A549 (cell line): Measurements from ENCODE around the gene HCN3. TPM values are rescaled to one million over a fixed set of nuclear protein-coding genes. Genes with fewer than 3 reads are reported as not detected.
"Not testable (repeated sequence)": the region's sequence is repeated elsewhere in the genome, so short reads cannot be mapped to it uniquely, and the experiment has no call there.

ENCODE experiments used
- ATAC-seq, 2 experiments: fragments of 200-7000 bp in 1 of 2; fragments of >200 bp in 1 of 2; cut with Nextera tagmentation in 1 of 2; cut with Tn5 transposase in 1 of 2; 3 replicates each; pipeline versions ENCODE4 v1.8.0 to v1.9.1; 2018 to 2020; ENCODE audit warnings: mild to moderate bottlenecking in 1 of 2, moderate library complexity in 1 of 2
- CTCF ChIA-PET: fragments of 300-600 bp; sonication (Branson Sonifier 250); formaldehyde crosslinking; extraction: SDS; loops from one replicate; lab custom pipeline; 2021; ENCODE audit warnings: antibody characterized with exemption, inconsistent platforms; lab: Yijun Ruan, JAX
- POLR2A ChIA-PET: fragments of 350-600 bp; formaldehyde crosslinking; extraction: SDS; loops from one replicate; lab custom pipeline; 2021; ENCODE audit warnings: antibody characterized with exemption, inconsistent platforms; lab: Yijun Ruan, JAX
- DNase-seq, 2 experiments: peaks; one replicate each; pipeline versions ENCODE4 v3.0.0 to v3.0.0-alpha.2; 2011 to 2016; ENCODE audit warnings: low read depth in 1 of 2, low spot score in 1 of 2
- FAIRE-seq: peaks from 2 replicates; lab custom pipeline; 2011; peaks lifted over from hg19 to GRCh38; lab: Jason Lieb, UNC
- H3K27ac ChIP-seq, 2 experiments: fragments of >200 bp; sonication (Bioruptor Twin); formaldehyde crosslinking; 3 replicates each; pipeline ENCODE4 v1.5.1; 2016 to 2017
- H3K4me1 ChIP-seq: fragments of >200 bp; sonication (Bioruptor Twin); formaldehyde crosslinking; 3 replicates; pipeline ENCODE4 v1.6.1; 2016
- H3K4me2 ChIP-seq: fragments of >200 bp; sonication (Bioruptor Twin); formaldehyde crosslinking; 3 replicates; pipeline ENCODE4 v1.6.1; 2016
- H3K4me3 ChIP-seq: fragments of >200 bp; sonication (Bioruptor Twin); formaldehyde crosslinking; 3 replicates; pipeline ENCODE4 v1.5.1; 2016
- H3K9me3 ChIP-seq: fragments of >200 bp; sonication (Bioruptor Twin); formaldehyde crosslinking; 3 replicates; pipeline ENCODE4 v1.6.1; 2016
- ESRRA ChIP-seq: fragments of 150-350 bp; IDR thresholded peaks from 2 replicates; pipeline ENCODE4 v1.6.1; 2014; ENCODE audit warnings: mild to moderate bottlenecking, low read length, borderline replicate concordance
- FOSL2 ChIP-seq, 2 experiments: fragments of 450-650 bp in 1 of 2; fragments of >200 bp in 1 of 2; sonication (Bioruptor Twin) in 1 of 2; formaldehyde crosslinking; IDR thresholded peaks; 2 replicates each; pipeline versions ENCODE4 v1.5.0 to v1.6.1; 2016 to 2020; ENCODE audit warnings: mild to moderate bottlenecking in 1 of 2, moderate library complexity in 1 of 2
- HDAC2 ChIP-seq: fragments of 200-600 bp; sonication (generic); IDR thresholded peaks from 2 replicates; pipeline ENCODE4 v1.6.1; 2016
- HOXB13 ChIP-seq: fragments of 250-450 bp; sonication (Bioruptor Pico); IDR thresholded peaks from 2 replicates; pipeline ENCODE4 v1.5.0; 2020; ENCODE audit warnings: low read depth, mild to moderate bottlenecking, moderate library complexity
- MAZ ChIP-seq: fragments of 150-350 bp; IDR thresholded peaks from 2 replicates; pipeline ENCODE4 v1.6.1; 2014; ENCODE audit warnings: antibody characterized with exemption, low read depth, low read length, borderline replicate concordance
- MYC ChIP-seq: IDR thresholded peaks from 2 replicates; pipeline ENCODE4 v1.6.1; 2012; ENCODE audit warnings: mild to moderate bottlenecking, inconsistent platforms, low read length, improper control_type of control experiment, borderline replicate concordance
- NFE2L2 ChIP-seq: fragments of 150-350 bp; conservative IDR thresholded peaks from 2 replicates; pipeline ENCODE4 v1.6.1; 2014; ENCODE audit warnings: low read length
- NR3C1 ChIP-seq: fragments of >200 bp; sonication (Bioruptor Twin); formaldehyde crosslinking; IDR thresholded peaks from 3 replicates; pipeline ENCODE4 v1.6.1; 2017
- POLR2AphosphoS2 ChIP-seq: conservative IDR thresholded peaks from 2 replicates; pipeline ENCODE4 v1.6.1; 2012; ENCODE audit warnings: low read length, improper control_type of control experiment, inconsistent platforms
- RAD21 ChIP-seq, 2 experiments: fragments of >200 bp in 1 of 2; sonication (Bioruptor Twin) in 1 of 2; formaldehyde crosslinking in 1 of 2; IDR thresholded peaks in 1 of 2; conservative IDR thresholded peaks in 1 of 2; 2 replicates in 1 of 2; 3 replicates in 1 of 2; pipeline ENCODE4 v1.6.1; 2012 to 2018; ENCODE audit warnings: inconsistent platforms in 1 of 2
- RCOR1 ChIP-seq: fragments of 150-350 bp; IDR thresholded peaks from 2 replicates; pipeline ENCODE4 v1.6.1; 2014; ENCODE audit warnings: antibody characterized with exemption, low read length, low read depth
- SREBF2 ChIP-seq: fragments of 450-650 bp; IDR thresholded peaks from 2 replicates; pipeline ENCODE4 v1.6.1; 2014; ENCODE audit warnings: mild to moderate bottlenecking, moderate library complexity
- TFCP2L1 ChIP-seq: fragments of 250-450 bp; sonication (Bioruptor Pico); IDR thresholded peaks from 2 replicates; pipeline ENCODE4 v1.5.0; 2021; ENCODE audit warnings: mild to moderate bottlenecking
- WGBS: methylation state at CpG from one replicate; pipeline ENCODE4 v1.1.6; 2017; ENCODE audit errors: missing lambda C conversion rate; 5-methylcytosine and 5-hydroxymethylcytosine counted together
- polyA plus RNA-seq, 4 experiments: library from polyadenylated mRNA; depleted of rRNA in 3 of 4; stranded (reverse); fragments of >200 nt; fragmentation: RNase III in 1 of 4; extraction: RNeasy Plus Mini Kit Qiagen cat#74134 plus additional on column Dnase treatment in 1 of 4; gene quantifications; 2 replicates in 3 of 4; 3 replicates in 1 of 4; pipeline ENCODE4 v1.2.3, GENCODE V29; 2011 to 2017
- TF ChIP-seq, protein P1 (sequence below): IDR thresholded peaks from 2 replicates; pipeline ENCODE4 v1.6.1; 2012
- TF ChIP-seq, protein P2 (sequence below): fragments of >200 bp; sonication (Bioruptor Twin); formaldehyde crosslinking; IDR thresholded peaks from 2 replicates; pipeline ENCODE4 v1.6.1; 2016
- TF ChIP-seq, protein P3 (sequence below): fragments of 200-600 bp; sonication (generic); IDR thresholded peaks from 2 replicates; pipeline ENCODE4 v1.6.1; 2016; ENCODE audit warnings: antibody characterized with exemption, mild to moderate bottlenecking, moderate library complexity
- TF ChIP-seq, protein P4 (sequence below): fragments of 150-350 bp; IDR thresholded peaks from 2 replicates; pipeline ENCODE4 v1.6.1; 2014; ENCODE audit warnings: low read depth, mild to moderate bottlenecking, low read length
- TF ChIP-seq, protein P5 (sequence below): fragments of >200 bp; sonication (Bioruptor Twin); formaldehyde crosslinking; IDR thresholded peaks from 3 replicates; pipeline ENCODE4 v1.6.1; 2016

HCN3 gene
- polyA plus RNA-seq, 2 of the 4 experiments (the other 2 are of a cell fraction): 4.1 to 8.1 TPM

DNA sequence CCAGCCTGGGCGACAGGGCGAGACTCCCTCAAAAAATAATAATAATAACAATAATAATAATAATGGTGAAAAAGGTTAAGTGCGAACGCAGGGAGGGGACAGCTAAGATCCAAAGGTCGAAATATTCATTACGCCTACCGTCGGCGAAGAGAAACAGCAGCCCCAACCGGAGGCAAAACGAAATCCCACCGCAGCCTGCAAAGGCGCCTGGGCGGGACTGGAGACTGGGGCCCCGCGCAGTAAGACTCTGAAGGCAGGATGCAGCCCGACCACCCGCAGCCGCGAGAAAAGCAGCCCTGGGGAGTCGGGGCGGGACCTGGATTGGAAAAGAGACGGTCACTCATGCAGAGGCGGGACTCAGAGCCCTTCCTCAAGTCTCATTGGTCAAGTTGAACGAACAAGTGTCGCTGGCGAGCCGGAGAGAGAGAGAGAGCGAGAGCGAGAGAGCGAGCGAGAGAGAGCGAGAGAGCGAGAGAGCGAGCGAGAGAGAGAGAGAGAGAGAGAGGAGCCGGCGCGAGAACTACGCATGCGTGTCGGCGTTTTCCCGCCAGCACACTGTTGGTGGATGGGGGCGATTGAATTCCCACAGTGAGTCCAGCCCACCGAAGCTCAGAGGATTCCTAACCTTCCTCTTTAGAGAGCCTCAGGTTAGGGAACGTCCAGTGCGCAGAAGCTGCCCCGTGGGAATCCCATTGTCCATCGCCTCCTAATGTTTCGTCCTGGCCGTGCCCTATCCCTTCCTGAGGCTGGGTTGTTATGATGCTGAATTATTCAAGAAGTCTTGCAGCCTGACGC lies 32.7 kb upstream of the HCN3 start (continued):
- TF ChIP-seq, protein P1, sequence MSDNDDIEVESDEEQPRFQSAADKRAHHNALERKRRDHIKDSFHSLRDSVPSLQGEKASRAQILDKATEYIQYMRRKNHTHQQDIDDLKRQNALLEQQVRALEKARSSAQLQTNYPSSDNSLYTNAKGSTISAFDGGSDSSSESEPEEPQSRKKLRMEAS: peak; percentile 99
- no peak for TF ChIP-seq HOXB13 (CRISPR knock-in tag)
- TF ChIP-seq TFCP2L1 (CRISPR knock-in tag): no peak

DNA sequence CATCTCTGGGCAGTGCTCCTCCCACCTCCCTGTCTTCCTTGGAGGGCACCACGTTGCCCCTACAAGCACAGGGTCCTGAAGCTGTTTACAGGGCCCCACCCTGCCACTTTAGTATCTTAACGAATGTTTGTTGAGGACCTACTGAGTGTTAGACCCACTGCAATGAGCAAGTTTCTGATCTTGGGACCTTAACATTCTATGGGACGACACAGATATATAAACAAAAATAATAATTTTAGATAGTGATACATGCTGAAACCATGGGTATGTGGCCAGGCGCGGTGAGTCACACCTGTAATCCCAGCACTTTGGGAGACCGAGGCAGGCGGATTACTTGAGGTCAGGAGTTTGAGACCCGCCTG lies 32.1 kb upstream of the HCN3 start:
- TF ChIP-seq, protein P1: no peak
- TF ChIP-seq, protein P2, sequence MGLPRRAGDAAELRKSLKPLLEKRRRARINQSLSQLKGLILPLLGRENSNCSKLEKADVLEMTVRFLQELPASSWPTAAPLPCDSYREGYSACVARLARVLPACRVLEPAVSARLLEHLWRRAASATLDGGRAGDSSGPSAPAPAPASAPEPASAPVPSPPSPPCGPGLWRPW: no peak
- TF ChIP-seq, protein P3, sequence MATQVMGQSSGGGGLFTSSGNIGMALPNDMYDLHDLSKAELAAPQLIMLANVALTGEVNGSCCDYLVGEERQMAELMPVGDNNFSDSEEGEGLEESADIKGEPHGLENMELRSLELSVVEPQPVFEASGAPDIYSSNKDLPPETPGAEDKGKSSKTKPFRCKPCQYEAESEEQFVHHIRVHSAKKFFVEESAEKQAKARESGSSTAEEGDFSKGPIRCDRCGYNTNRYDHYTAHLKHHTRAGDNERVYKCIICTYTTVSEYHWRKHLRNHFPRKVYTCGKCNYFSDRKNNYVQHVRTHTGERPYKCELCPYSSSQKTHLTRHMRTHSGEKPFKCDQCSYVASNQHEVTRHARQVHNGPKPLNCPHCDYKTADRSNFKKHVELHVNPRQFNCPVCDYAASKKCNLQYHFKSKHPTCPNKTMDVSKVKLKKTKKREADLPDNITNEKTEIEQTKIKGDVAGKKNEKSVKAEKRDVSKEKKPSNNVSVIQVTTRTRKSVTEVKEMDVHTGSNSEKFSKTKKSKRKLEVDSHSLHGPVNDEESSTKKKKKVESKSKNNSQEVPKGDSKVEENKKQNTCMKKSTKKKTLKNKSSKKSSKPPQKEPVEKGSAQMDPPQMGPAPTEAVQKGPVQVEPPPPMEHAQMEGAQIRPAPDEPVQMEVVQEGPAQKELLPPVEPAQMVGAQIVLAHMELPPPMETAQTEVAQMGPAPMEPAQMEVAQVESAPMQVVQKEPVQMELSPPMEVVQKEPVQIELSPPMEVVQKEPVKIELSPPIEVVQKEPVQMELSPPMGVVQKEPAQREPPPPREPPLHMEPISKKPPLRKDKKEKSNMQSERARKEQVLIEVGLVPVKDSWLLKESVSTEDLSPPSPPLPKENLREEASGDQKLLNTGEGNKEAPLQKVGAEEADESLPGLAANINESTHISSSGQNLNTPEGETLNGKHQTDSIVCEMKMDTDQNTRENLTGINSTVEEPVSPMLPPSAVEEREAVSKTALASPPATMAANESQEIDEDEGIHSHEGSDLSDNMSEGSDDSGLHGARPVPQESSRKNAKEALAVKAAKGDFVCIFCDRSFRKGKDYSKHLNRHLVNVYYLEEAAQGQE: no peak
- TF ChIP-seq FOSL2 (IDR thresholded peaks at IDR 0.05) (no peak), FOSL2 (CRISPR knock-in tag; IDR thresholded peaks at IDR 0.05) (peak; percentile 5; the same call in 1 of the 2 replicates), MAZ (no peak)
- peak overlapping the region; percentile 89 for H3K4me2 ChIP-seq
- no peak for ATAC-seq
- peak overlapping the region; percentile 82 to 90 for H3K27ac ChIP-seq
- CTCF ChIA-PET: interaction anchor here (1.0 to 10.4 kb wide), 11 partner anchors 10 to 259 kb away, joined by 3 to 326 read pairs (median 4); partner anchors contain the start of genes CLK2, ENTREP3, RUSC1 and SCAMP3
- WGBS: 77% methylated on average over 8 of the region's 8 CpGs
- H3K9me3 ChIP-seq: no peaks in the 10 kb centered on the region
- DNase-seq: no peak
- POLR2A ChIA-PET: interaction anchor here (1.7 to 2.6 kb wide), 2 partner anchors 18 to 78 kb away, joined by 3 to 7 read pairs; no protein-coding TSS in a partner anchor
- H3K4me1 ChIP-seq: peaks cover 24% of the 10 kb centered on the region
- H3K4me3 ChIP-seq: peak overlapping the region; percentile 59
- no peak for FAIRE-seq

DNA sequence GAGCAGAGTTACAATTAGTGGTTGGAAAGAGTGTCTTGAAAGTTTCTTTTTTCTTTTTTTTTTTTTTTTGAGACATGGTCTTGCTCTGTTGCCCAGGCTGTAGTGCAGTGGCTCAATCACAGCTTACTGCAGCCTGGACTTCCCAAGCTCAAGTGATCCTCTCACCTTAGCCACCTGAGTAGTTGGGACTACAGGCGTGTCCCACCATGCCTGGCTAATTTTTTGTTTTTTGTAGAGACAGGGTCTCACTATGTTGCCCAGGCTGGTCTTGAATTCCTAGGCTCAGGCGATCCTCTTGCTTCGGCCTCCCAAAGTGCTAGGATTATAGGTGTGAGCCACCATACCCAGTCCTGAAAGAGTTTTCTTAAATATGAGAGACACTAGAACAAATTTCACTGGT lies 30.5 kb upstream of the HCN3 start:
- not testable (repeated sequence) for H3K27ac ChIP-seq, FAIRE-seq, H3K4me3 ChIP-seq, H3K4me2 ChIP-seq, H3K9me3 ChIP-seq, ATAC-seq, DNase-seq
- peaks cover 16% of the 10 kb centered on the region; the same call in 2 of the 3 replicates for H3K4me1 ChIP-seq
- 95% methylated on average over 3 of the region's 3 CpGs for WGBS
- ChIA-PET POLR2A (interaction anchor here (1.4 kb wide), 1 partner anchor 27 kb away, joined by 5 read pairs; the partner anchor contains the start of gene CLK2), CTCF (interaction anchor here (0.5 to 10.4 kb wide), 9 partner anchors 9 to 346 kb away, joined by 3 to 326 read pairs (median 11); partner anchors contain the start of genes CLK2, HCN3, MTX1 and RUSC1)

DNA sequence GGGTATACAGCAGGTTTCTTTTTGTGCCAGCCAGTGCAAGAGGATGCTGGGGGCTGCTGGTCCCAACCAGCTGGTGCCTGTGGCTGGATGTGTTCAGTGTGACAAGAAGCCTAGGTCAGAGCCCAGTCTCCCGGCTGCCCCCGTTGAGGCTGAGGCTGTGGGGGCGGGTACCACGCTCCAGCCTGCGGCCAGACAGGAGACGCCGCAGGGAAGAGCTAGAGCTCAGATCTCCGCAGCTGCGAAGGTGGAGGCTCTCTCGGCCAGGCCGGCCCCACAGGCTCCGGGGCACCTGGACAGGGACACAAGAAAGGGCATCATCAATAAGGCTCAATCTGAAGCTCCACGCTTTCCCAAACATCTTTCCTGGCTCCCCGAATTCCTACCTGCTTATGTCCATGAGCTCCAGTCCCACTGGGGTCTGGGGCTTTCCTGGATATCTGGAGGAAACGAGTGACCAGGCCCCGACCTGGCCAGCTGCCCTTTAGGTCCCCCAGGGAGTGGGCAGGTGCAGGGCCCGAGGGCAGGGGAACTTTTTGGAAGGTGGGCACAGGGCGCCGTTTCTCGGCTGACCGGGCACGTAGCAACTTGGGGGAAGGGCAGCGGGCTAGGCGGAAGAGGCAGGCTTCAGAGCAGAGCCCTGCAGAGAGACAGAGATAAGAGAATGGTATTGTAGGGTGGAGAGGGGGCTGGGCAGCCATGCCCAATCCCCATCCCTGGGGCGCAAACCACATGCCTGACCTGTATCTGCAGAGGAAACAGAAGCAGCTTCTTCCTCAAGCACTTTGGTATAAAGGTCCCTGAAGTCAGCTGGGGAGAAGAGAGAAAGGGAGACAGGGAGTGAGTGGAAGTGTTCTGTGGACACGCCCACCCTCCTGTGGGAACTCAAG lies 29.4 kb upstream of the HCN3 start:
- Histone ChIP-seq H3K4me3 (no peak overlapping the region), H3K9me3 (no peaks in the 10 kb centered on the region), H3K4me2 (no peak overlapping the region), H3K27ac (no peak overlapping the region), H3K4me1 (peaks cover 16% of the 10 kb centered on the region; the same call in 2 of the 3 replicates)
- POLR2A ChIA-PET: interaction anchor here (1.4 kb wide), 1 partner anchor 25 kb away, joined by 5 read pairs; the partner anchor contains the start of gene CLK2
- ATAC-seq (no peak), DNase-seq (no peak), FAIRE-seq (no peak)
- CTCF ChIA-PET: interaction anchor here (1.1 to 10.4 kb wide), 11 partner anchors 18 to 347 kb away, joined by 3 to 326 read pairs (median 28); partner anchors contain the start of genes CLK2, FDPS, MTX1 and RUSC1
- 91% methylated on average over 26 of the region's 26 CpGs for WGBS
- TF ChIP-seq NR3C1: no peak
- TF ChIP-seq, protein P4, sequence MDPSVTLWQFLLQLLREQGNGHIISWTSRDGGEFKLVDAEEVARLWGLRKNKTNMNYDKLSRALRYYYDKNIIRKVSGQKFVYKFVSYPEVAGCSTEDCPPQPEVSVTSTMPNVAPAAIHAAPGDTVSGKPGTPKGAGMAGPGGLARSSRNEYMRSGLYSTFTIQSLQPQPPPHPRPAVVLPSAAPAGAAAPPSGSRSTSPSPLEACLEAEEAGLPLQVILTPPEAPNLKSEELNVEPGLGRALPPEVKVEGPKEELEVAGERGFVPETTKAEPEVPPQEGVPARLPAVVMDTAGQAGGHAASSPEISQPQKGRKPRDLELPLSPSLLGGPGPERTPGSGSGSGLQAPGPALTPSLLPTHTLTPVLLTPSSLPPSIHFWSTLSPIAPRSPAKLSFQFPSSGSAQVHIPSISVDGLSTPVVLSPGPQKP: no peak
- no peak for TF ChIP-seq FOSL2 (IDR thresholded peaks at IDR 0.05)
- no peak for TF ChIP-seq FOSL2 (CRISPR knock-in tag; IDR thresholded peaks at IDR 0.05)
- no peak for TF ChIP-seq RCOR1
- TF ChIP-seq RAD21 (conservative IDR thresholded peaks at IDR 0.05 in 1 of 2, IDR thresholded peaks at IDR 0.05 in 1 of 2): no peak
- TF ChIP-seq HOXB13 (CRISPR knock-in tag): no peak
- TF ChIP-seq MYC: no peak
- TF ChIP-seq, protein P1: no peak
- TF ChIP-seq POLR2AphosphoS2: no peak
- TF ChIP-seq HDAC2: no peak
- TF ChIP-seq, protein P5, sequence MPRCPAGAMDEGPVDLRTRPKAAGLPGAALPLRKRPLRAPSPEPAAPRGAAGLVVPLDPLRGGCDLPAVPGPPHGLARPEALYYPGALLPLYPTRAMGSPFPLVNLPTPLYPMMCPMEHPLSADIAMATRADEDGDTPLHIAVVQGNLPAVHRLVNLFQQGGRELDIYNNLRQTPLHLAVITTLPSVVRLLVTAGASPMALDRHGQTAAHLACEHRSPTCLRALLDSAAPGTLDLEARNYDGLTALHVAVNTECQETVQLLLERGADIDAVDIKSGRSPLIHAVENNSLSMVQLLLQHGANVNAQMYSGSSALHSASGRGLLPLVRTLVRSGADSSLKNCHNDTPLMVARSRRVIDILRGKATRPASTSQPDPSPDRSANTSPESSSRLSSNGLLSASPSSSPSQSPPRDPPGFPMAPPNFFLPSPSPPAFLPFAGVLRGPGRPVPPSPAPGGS: no peak
- no peak for TF ChIP-seq SREBF2
- no peak for TF ChIP-seq NFE2L2
- no peak for TF ChIP-seq ESRRA
